KMS-11 (cell line): ENCODE data around the gene SHTN1.

Experiments
- H2AFZ ChIP-seq: fragments of 200-600 bp; sonication (generic); 2 replicates; pipeline ENCODE4 v1.6.1; 2016; ENCODE audit warnings: antibody characterized with exemption, mixed run types, low read depth
- H3K27ac ChIP-seq: fragments of 200-600 bp; sonication (generic); 2 replicates; pipeline ENCODE4 v1.6.1; 2016; ENCODE audit warnings: mild to moderate bottlenecking, mixed run types
- H3K27me3 ChIP-seq: fragments of 200-600 bp; sonication (generic); 2 replicates; pipeline ENCODE4 v1.6.1; 2017; ENCODE audit warnings: mild to moderate bottlenecking, low read depth, mixed run types, moderate library complexity; ENCODE audit not compliant: insufficient read depth
- H3K36me3 ChIP-seq: fragments of 200-600 bp; sonication (generic); 2 replicates; pipeline ENCODE4 v1.6.1; 2017; ENCODE audit warnings: mild to moderate bottlenecking, mixed run types; ENCODE audit not compliant: insufficient read depth
- H3K4me1 ChIP-seq: fragments of 200-600 bp; sonication (generic); 2 replicates; pipeline ENCODE4 v1.6.1; 2016; ENCODE audit warnings: mild to moderate bottlenecking, low read depth, mixed run types; ENCODE audit not compliant: poor library complexity, severe bottlenecking
- H3K4me2 ChIP-seq: fragments of 200-600 bp; sonication (generic); 2 replicates; pipeline ENCODE4 v1.7.0; 2016; ENCODE audit warnings: mild to moderate bottlenecking, mixed run types
- H3K4me3 ChIP-seq: fragments of 200-600 bp; sonication (generic); IDR thresholded peaks from 2 replicates; pipeline ENCODE4 v1.6.1; 2017; ENCODE audit warnings: low read depth, low read length, mixed read lengths; ENCODE audit not compliant: insufficient read depth
- H3K79me2 ChIP-seq: fragments of 200-600 bp; sonication (generic); 2 replicates; pipeline ENCODE4 v1.6.1; 2016; ENCODE audit warnings: low read depth, mixed run types; ENCODE audit not compliant: insufficient read depth
- H3K9ac ChIP-seq: fragments of 200-600 bp; sonication (generic); 2 replicates; pipeline ENCODE4 v1.6.1; 2016; ENCODE audit warnings: mild to moderate bottlenecking, mixed run types
- H4K20me1 ChIP-seq: fragments of 200-600 bp; sonication (generic); 2 replicates; pipeline ENCODE4 v1.6.1; 2016; ENCODE audit warnings: mild to moderate bottlenecking, mixed run types; ENCODE audit not compliant: insufficient read depth
- CTCF ChIP-seq: fragments of 200-600 bp; sonication (generic); conservative IDR thresholded peaks from 2 replicates; pipeline ENCODE4 v1.6.1; 2017; ENCODE audit warnings: low read depth, mild to moderate bottlenecking, antibody characterized with exemption, low read length, moderate library complexity, mixed read lengths

SHTN1 gene

DNA sequence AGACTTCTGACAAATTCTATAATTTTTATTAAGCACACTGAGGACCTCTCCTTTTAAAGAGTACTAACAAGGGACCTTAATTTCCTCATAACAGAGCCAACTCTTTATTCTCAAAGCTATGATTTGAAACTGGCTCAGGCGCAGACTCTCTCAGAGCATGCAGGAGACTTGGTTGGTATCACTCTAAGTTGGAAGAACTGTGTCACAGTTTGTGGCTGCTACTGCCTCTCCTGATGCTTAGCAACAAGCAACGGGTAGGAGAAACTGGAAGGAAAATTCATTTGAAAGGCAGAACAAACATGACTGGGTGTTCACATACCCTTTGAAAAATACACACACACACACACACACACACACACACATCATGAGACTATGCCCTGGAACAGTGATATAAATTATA, 122.3 kb downstream of the SHTN1 start:
- Histone ChIP-seq H3K4me3 (no peak overlapping the region), H3K36me3 (no peaks in the 10 kb centered on the region), H3K27me3 (no peaks in the 10 kb centered on the region), H3K27ac (no peak overlapping the region), H3K4me1 (no peaks in the 10 kb centered on the region), H3K4me2 (no peak overlapping the region), H2AFZ (no peak overlapping the region), H3K9ac (no peak overlapping the region), H4K20me1 (no peaks in the 10 kb centered on the region), H3K79me2 (no peaks in the 10 kb centered on the region)
- no peak for TF ChIP-seq CTCF

DNA sequence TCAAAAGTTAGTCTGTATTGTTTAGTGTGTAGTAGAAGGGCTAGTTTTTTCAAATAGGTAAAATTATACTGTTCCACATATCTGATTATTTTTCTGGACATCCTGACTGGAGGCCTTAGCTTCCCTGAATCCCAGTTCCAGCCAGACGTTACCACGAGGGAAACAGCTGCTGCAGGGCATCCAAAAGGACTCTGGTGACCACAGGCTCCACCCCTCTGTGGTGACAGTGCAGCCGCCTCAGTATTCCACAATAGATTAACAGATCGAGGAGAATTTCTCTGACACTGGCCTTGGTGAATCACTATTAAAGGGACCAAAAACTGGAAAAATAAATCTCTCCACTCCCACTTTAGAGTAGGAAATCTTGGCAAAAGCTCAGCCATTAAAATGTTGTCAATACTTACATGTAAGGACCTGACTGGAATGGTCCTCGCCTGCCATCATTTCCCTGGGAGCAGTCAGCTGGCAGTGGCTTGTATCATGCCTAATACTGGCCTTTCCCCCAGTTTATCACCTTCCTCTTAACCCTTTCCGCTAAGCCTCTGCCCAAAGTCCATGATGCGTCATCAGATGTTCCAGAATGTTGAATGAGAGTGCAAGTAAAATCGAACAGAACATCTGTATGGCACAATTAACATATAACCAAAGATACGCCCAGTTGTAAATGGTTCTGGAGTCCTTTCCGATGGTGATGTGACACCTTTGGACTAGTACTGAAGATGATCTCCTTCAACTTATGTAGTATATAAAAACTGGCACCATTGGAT, 124.1 kb downstream of the SHTN1 start:
- H3K27me3 ChIP-seq = no peaks in the 10 kb centered on the region
- H3K27ac ChIP-seq = no peak overlapping the region
- no peak overlapping the region for H3K4me3 ChIP-seq
- no peaks in the 10 kb centered on the region for H3K79me2 ChIP-seq
- no peak for TF ChIP-seq CTCF
- no peaks in the 10 kb centered on the region for H3K4me1 ChIP-seq
- H3K4me2 ChIP-seq = no peak overlapping the region
- no peak overlapping the region for H3K9ac ChIP-seq
- H3K36me3 ChIP-seq = no peaks in the 10 kb centered on the region
- no peaks in the 10 kb centered on the region for H4K20me1 ChIP-seq
- H2AFZ ChIP-seq = no peak overlapping the region

DNA sequence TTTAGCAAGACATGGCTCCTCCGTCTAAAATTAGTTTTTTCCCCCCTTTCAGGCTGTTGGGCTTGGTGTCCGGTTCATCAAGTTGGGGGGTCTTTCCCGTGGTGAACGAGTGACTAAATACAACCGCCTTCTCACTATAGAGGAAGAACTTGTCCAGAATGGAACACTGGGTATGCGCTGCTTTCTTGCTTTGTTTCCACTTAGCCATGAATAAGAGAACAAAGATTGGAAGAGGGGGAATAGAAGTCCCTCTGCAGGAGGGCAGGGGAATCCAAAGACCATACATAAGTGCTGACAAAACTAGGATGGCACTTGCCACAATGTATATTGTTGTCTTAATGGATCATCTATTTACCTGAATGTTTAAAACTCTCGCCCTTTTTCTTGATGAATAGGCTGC, 125.2 kb downstream of the SHTN1 start:
- no peak overlapping the region for H2AFZ ChIP-seq
- H3K27ac ChIP-seq = no peak overlapping the region
- H3K9ac ChIP-seq = no peak overlapping the region
- H3K36me3 ChIP-seq = no peaks in the 10 kb centered on the region
- H4K20me1 ChIP-seq = no peaks in the 10 kb centered on the region
- TF ChIP-seq CTCF = no peak
- no peaks in the 10 kb centered on the region for H3K27me3 ChIP-seq
- no peaks in the 10 kb centered on the region for H3K79me2 ChIP-seq
- no peak overlapping the region for H3K4me2 ChIP-seq
- H3K4me1 ChIP-seq = no peaks in the 10 kb centered on the region
- no peak overlapping the region for H3K4me3 ChIP-seq

GRCh38 chr10:116878123-116878522, 126.9 kb downstream of the SHTN1 start:
- Histone ChIP-seq H3K4me3 (no peak overlapping the region), H3K79me2 (no peaks in the 10 kb centered on the region), H3K27me3 (no peaks in the 10 kb centered on the region), H3K4me2 (no peak overlapping the region), H4K20me1 (no peaks in the 10 kb centered on the region), H3K27ac (no peak overlapping the region), H3K4me1 (no peaks in the 10 kb centered on the region), H3K9ac (no peak overlapping the region), H3K36me3 (no peaks in the 10 kb centered on the region), H2AFZ (no peak overlapping the region)
- TF ChIP-seq CTCF = no peak
